Panc1 (cell line): ENCODE data around the gene GMDS.

ENCODE experiments used
- CTCF ChIP-seq: fragments of 450-650 bp; IDR thresholded peaks from 2 replicates; pipeline ENCODE4 v1.5.1; 2017; ENCODE audit warnings: mild to moderate bottlenecking
- POLR2AphosphoS5 ChIP-seq: IDR thresholded peaks from 2 replicates; pipeline ENCODE4 v1.6.1; 2012; ENCODE audit warnings: mild to moderate bottlenecking, low read depth, low read length, moderate library complexity
- TCF7L2 ChIP-seq: IDR thresholded peaks from 2 replicates; pipeline ENCODE4 v1.6.1; 2011; ENCODE audit warnings: mild to moderate bottlenecking, low read depth, low read length, inconsistent platforms

- no peak for TF ChIP-seq CTCF
- TF ChIP-seq POLR2AphosphoS5, result no peak
- no peak for TF ChIP-seq TCF7L2
Observed at GRCh38 chr6:1901556-1901955, 343.8 kb downstream of the GMDS start.
